AG09309 (cell line): ENCODE measurements around the gene PPFIBP1.

Experiments
- DNase-seq: peaks from one replicate; pipeline ENCODE4 v3.0.0-alpha.2; 2010; ENCODE audit warnings: low read depth
- H3K4me3 ChIP-seq: 2 replicates; pipeline ENCODE4 v1.5.1; 2011; ENCODE audit warnings: mild to moderate bottlenecking, low read depth, low read length, moderate library complexity; ENCODE audit not compliant: control insufficient read depth
- CTCF ChIP-seq: IDR thresholded peaks from 2 replicates; pipeline ENCODE4 v1.5.1; 2011; ENCODE audit warnings: mild to moderate bottlenecking, low read depth, low read length, inconsistent platforms; ENCODE audit not compliant: insufficient read depth, control insufficient read depth; ENCODE audit errors: missing control alignments

PPFIBP1 gene

GRCh38 chr12:27560126-27560525 lies 36.1 kb downstream of the PPFIBP1 start:
- no peak overlapping the region for H3K4me3 ChIP-seq
- TF ChIP-seq CTCF: no peak
- DNase-seq: no peak

- no peak for TF ChIP-seq CTCF
- DNase-seq: no peak
- no peak overlapping the region for H3K4me3 ChIP-seq
Measured at GRCh38 chr12:27561535-27562350, 37.7 kb downstream of the PPFIBP1 start.

GRCh38 chr12:27564612-27565213 lies 40.7 kb downstream of the PPFIBP1 start:
- TF ChIP-seq CTCF: no peak
- DNase-seq: no peak

GRCh38 chr12:27566159-27566558 lies 42.2 kb downstream of the PPFIBP1 start:
- no peak overlapping the region for H3K4me3 ChIP-seq
- DNase-seq: no peak
- TF ChIP-seq CTCF: no peak

More at GRCh38 chr12:27564612-27565213, 40.7 kb downstream of the PPFIBP1 start:
- H3K4me3 ChIP-seq: no peak overlapping the region

- no peak overlapping the region for H3K4me3 ChIP-seq
- DNase-seq: no peak
- TF ChIP-seq CTCF: no peak
Measured at GRCh38 chr12:27566626-27567025, 42.6 kb downstream of the PPFIBP1 start.

GRCh38 chr12:27571463-27571862 lies 47.5 kb downstream of the PPFIBP1 start:
- H3K4me3 ChIP-seq: no peak overlapping the region
- peak; percentile 69 for DNase-seq
- no peak for TF ChIP-seq CTCF
